CD4-positive, alpha-beta T cell treated with Interleukin-4 for 4 hours (primary cell): ENCODE measurements around the gene TEX13B.
A peak's percentile ranks its signal among the peaks of the same experiment; 100 is the strongest.
"Not testable (repeated sequence)": the region's sequence is repeated elsewhere in the genome, so short reads cannot be mapped to it uniquely, and the experiment has no call there.

Experiments
- DNase-seq: peaks from one replicate; pipeline ENCODE4 v3.0.0-alpha.2; 2020

Gene TEX13B

GRCh38 chrX:107982356-107982755 lies at the start of gene TEX13B:
TSS of gene TEX13B (minus strand) at chrX:107982370. CDS start at chrX:107982127, 243 bp downstream.
- no peak for DNase-seq

GRCh38 chrX:108029928-108030711 lies 48.0 kb upstream of the TEX13B start:
- DNase-seq: no peak

- no peak for DNase-seq
Measured at GRCh38 chrX:108028854-108029253, 46.7 kb upstream of the TEX13B start.

- no peak for DNase-seq
Measured at GRCh38 chrX:108025954-108026600, 43.9 kb upstream of the TEX13B start.

- no peak for DNase-seq
Measured at GRCh38 chrX:108025376-108025775, 43.2 kb upstream of the TEX13B start.

- peak; percentile 21 for DNase-seq
Measured at GRCh38 chrX:108022491-108023089, 40.4 kb upstream of the TEX13B start.

GRCh38 chrX:108020631-108021030 lies 38.5 kb upstream of the TEX13B start:
- peak; percentile 22 for DNase-seq

- peak; percentile 5 for DNase-seq
Measured at GRCh38 chrX:108019382-108019875, 37.3 kb upstream of the TEX13B start.

GRCh38 chrX:108018656-108019381 lies 36.6 kb upstream of the TEX13B start:
- DNase-seq: peak; percentile 83

GRCh38 chrX:108001218-108001814 lies 19.1 kb upstream of the TEX13B start:
- peak; percentile 54 for DNase-seq

- DNase-seq: no peak
Measured at GRCh38 chrX:108000751-108001150, 18.6 kb upstream of the TEX13B start.

- DNase-seq: no peak
Measured at GRCh38 chrX:107996124-107996523, 14.0 kb upstream of the TEX13B start.

- no peak for DNase-seq
Measured at GRCh38 chrX:107985033-107985432, 2.9 kb upstream of the TEX13B start.

- no peak for DNase-seq
Measured at GRCh38 chrX:107979534-107979933, 2.6 kb downstream of the TEX13B start.

GRCh38 chrX:107978707-107979307 lies 3.4 kb downstream of the TEX13B start:
- DNase-seq: peak; percentile 1

GRCh38 chrX:107978071-107978470 lies 4.1 kb downstream of the TEX13B start:
- DNase-seq: no peak

GRCh38 chrX:107971636-107972035 lies 10.5 kb downstream of the TEX13B start:
- DNase-seq: no peak

- DNase-seq: no peak
Measured at GRCh38 chrX:107970073-107970472, 12.1 kb downstream of the TEX13B start.

- DNase-seq: no peak
Measured at GRCh38 chrX:107968623-107969022, 13.5 kb downstream of the TEX13B start.

- not testable (repeated sequence) for DNase-seq
Measured at GRCh38 chrX:107955337-107955736, 26.8 kb downstream of the TEX13B start.

GRCh38 chrX:107940095-107940494 lies 42.1 kb downstream of the TEX13B start:
- DNase-seq: no peak

- DNase-seq: no peak
Measured at GRCh38 chrX:107936434-107936730, 45.8 kb downstream of the TEX13B start.
